HepG2 (cell line): ENCODE measurements around the gene POLR1H. TPM values are rescaled to one million over a fixed set of nuclear protein-coding genes. Genes with fewer than 3 reads are reported as not detected.

Source experiments
- AKAP8 ChIP-seq: sonication (generic); formaldehyde crosslinking; IDR thresholded peaks from 2 replicates; pipeline ENCODE4 v1.5.1; 2020; ENCODE audit warnings: mild to moderate bottlenecking, missing genetic modification reagents
- ARID2 ChIP-seq: sonication (generic); formaldehyde crosslinking; IDR thresholded peaks from 2 replicates; pipeline ENCODE4 v1.8.1; 2022; ENCODE audit warnings: mild to moderate bottlenecking, missing genetic modification reagents, borderline replicate concordance
- CBFB ChIP-seq: sonication (generic); formaldehyde crosslinking; IDR thresholded peaks from 2 replicates; pipeline ENCODE4 v1.4.0; 2020; ENCODE audit warnings: missing genetic modification reagents
- DPF2 ChIP-seq: sonication (generic); formaldehyde crosslinking; IDR thresholded peaks from 2 replicates; pipeline ENCODE4 v1.4.0; 2020; ENCODE audit warnings: mild to moderate bottlenecking, low read depth, missing genetic modification reagents, borderline replicate concordance
- HOXA7 ChIP-seq: sonication (generic); formaldehyde crosslinking; IDR thresholded peaks from 2 replicates; pipeline ENCODE4 v1.8.1; 2022; ENCODE audit warnings: mild to moderate bottlenecking, missing genetic modification reagents, moderate library complexity
- NFATC3 ChIP-seq: sonication (generic); formaldehyde crosslinking; IDR thresholded peaks from 2 replicates; pipeline ENCODE4 v1.5.1; 2020; ENCODE audit warnings: mild to moderate bottlenecking, missing genetic modification reagents
- POLR2A ChIP-seq, 2 experiments: IDR thresholded peaks; 2 replicates each; pipeline ENCODE4 v1.6.1; 2011; ENCODE audit warnings: low read depth in 2 of 2, low read length in 2 of 2, mild to moderate bottlenecking in 1 of 2, moderate library complexity in 1 of 2; ENCODE audit not compliant: insufficient read depth in 1 of 2
- RBAK ChIP-seq: sonication (generic); formaldehyde crosslinking; IDR thresholded peaks from 2 replicates; pipeline ENCODE4 v1.5.1; 2020; ENCODE audit warnings: mild to moderate bottlenecking, missing genetic modification reagents
- RXRA ChIP-seq: sonication (generic); formaldehyde crosslinking; IDR thresholded peaks from 2 replicates; pipeline ENCODE4 v1.5.1; 2020; ENCODE audit warnings: missing genetic modification reagents
- SAP130 ChIP-seq: IDR thresholded peaks from 2 replicates; pipeline ENCODE4 v1.6.1; 2016; ENCODE audit warnings: low read depth
- SNAPC4 ChIP-seq: sonication (generic); formaldehyde crosslinking; IDR thresholded peaks from 2 replicates; pipeline ENCODE4 v1.4.0; 2020; ENCODE audit warnings: mild to moderate bottlenecking, missing genetic modification reagents
- SOX13 ChIP-seq, 3 experiments: fragments of 450-650 bp in 1 of 3; sonication (generic) in 1 of 3; formaldehyde crosslinking in 1 of 3; IDR thresholded peaks in 2 of 3; conservative IDR thresholded peaks in 1 of 3; 2 replicates each; pipeline versions ENCODE4 v1.5.0 to v1.6.1; 2016 to 2020; ENCODE audit warnings: antibody characterized with exemption in 1 of 3, mild to moderate bottlenecking in 1 of 3, missing compliant biosample characterization in 1 of 3, missing genetic modification reagents in 1 of 3, moderate library complexity in 1 of 3
- YEATS2 ChIP-seq: sonication (generic); formaldehyde crosslinking; IDR thresholded peaks from 2 replicates; pipeline ENCODE4 v1.4.0; 2020; ENCODE audit warnings: missing genetic modification reagents, borderline replicate concordance
- ZBTB46 ChIP-seq: sonication (generic); formaldehyde crosslinking; IDR thresholded peaks from 2 replicates; pipeline ENCODE4 v1.4.0; 2020; ENCODE audit warnings: mild to moderate bottlenecking, missing genetic modification reagents, borderline replicate concordance
- ZNF235 ChIP-seq: sonication (generic); formaldehyde crosslinking; IDR thresholded peaks from 2 replicates; pipeline ENCODE4 v1.8.1; 2023; ENCODE audit warnings: mild to moderate bottlenecking, missing genetic modification reagents, borderline replicate concordance
- ZNF317 ChIP-seq: sonication (generic); formaldehyde crosslinking; IDR thresholded peaks from 2 replicates; pipeline ENCODE4 v1.5.0; 2020; ENCODE audit warnings: mild to moderate bottlenecking, missing genetic modification reagents
- ZNF362 ChIP-seq: sonication (generic); formaldehyde crosslinking; IDR thresholded peaks from 2 replicates; pipeline ENCODE4 v1.4.0; 2020; ENCODE audit warnings: missing genetic modification reagents, mild to moderate bottlenecking, borderline replicate concordance
- ZNF484 ChIP-seq: sonication (generic); formaldehyde crosslinking; IDR thresholded peaks from 2 replicates; pipeline ENCODE4 v1.5.1; 2020; ENCODE audit warnings: mild to moderate bottlenecking, low read depth, missing genetic modification reagents, borderline replicate concordance
- ZNF597 ChIP-seq: sonication (generic); formaldehyde crosslinking; IDR thresholded peaks from 2 replicates; pipeline ENCODE4 v1.5.0; 2020; ENCODE audit warnings: missing genetic modification reagents
- ZNF878 ChIP-seq: sonication (generic); formaldehyde crosslinking; IDR thresholded peaks from 2 replicates; pipeline ENCODE4 v1.8.1; 2023; ENCODE audit warnings: mild to moderate bottlenecking, missing genetic modification reagents, moderate library complexity
- polyA plus RNA-seq, 8 experiments: library from polyadenylated mRNA; depleted of rRNA in 3 of 8; stranded (reverse) in 7 of 8; unstranded in 1 of 8; fragments of >200 nt; fragmentation: Illumina TruSeq in 4 of 8; extraction: Trizol in 4 of 8; gene quantifications; 2 replicates each; pipeline versions ENCODE4 v1.2.1 to v1.2.3, GENCODE V29; 2011 to 2016; ENCODE audit warnings: low read depth in 4 of 8, missing spikeins in 1 of 8, mixed read lengths in 1 of 8; ENCODE audit not compliant: insufficient read depth in 1 of 8
- total RNA-seq, 5 experiments: library from RNA; depleted of rRNA; stranded (reverse); fragments of >200 nt; fragmentation: Illumina TruSeq; extraction: Trizol; gene quantifications; 2 replicates each; pipeline ENCODE4 v1.2.3, GENCODE V29; 2016; ENCODE audit warnings: low read depth in 1 of 5

Gene POLR1H
- total and polyA plus RNA-seq, 2 of the 13 experiments (the other 11 are each of a cell fraction or from before 2014, with no cell fraction given) = 61.4 to 79.8 TPM

- no peak for TF ChIP-seq SOX13 (IDR thresholded peaks at IDR 0.05)
- peak in 1 of 2 experiments; percentile 64; a peak in 2 of 4 replicates for TF ChIP-seq SOX13 (CRISPR knock-in tag; conservative IDR thresholded peaks at IDR 0.05 in 1 of 2, IDR thresholded peaks at IDR 0.05 in 1 of 2)
- no peak for TF ChIP-seq ZNF362 (CRISPR knock-in tag)
- no peak for TF ChIP-seq ZBTB46 (CRISPR knock-in tag)
- peak; percentile 90 to 97 for TF ChIP-seq POLR2A (IDR thresholded peaks at IDR 0.05; ENCODE audit: insufficient read depth in 1 of 2, low read depth in 2 of 2, low read length in 2 of 2)
- peak; percentile 91 for TF ChIP-seq AKAP8 (CRISPR knock-in tag)
- TF ChIP-seq YEATS2 (CRISPR knock-in tag) = peak; percentile 96
- TF ChIP-seq ZNF878 (CRISPR knock-in tag) = peak; percentile 67; the same call in 1 of the 2 replicates
- no peak for TF ChIP-seq ZNF484
- no peak; the same call in 1 of the 2 replicates for TF ChIP-seq DPF2 (CRISPR knock-in tag)
- TF ChIP-seq CBFB = peak; percentile 83
- peak; percentile 99 for TF ChIP-seq SAP130 (CRISPR knock-in tag)
- no peak for TF ChIP-seq RBAK (CRISPR knock-in tag)
- no peak for TF ChIP-seq NFATC3 (CRISPR knock-in tag)
- TF ChIP-seq SNAPC4 (CRISPR knock-in tag) = peak; percentile 83
- TF ChIP-seq ZNF317 (CRISPR knock-in tag) = peak; percentile 86
- peak; percentile 34; the same call in 1 of the 2 replicates for TF ChIP-seq ZNF235
- TF ChIP-seq ARID2 (CRISPR knock-in tag) = no peak
- TF ChIP-seq ZNF597 (CRISPR knock-in tag) = no peak
- peak; percentile 28; the same call in 1 of the 2 replicates for TF ChIP-seq RXRA
- no peak for TF ChIP-seq HOXA7 (CRISPR knock-in tag)
Measured at GRCh38 chr6:30061092-30061857, at the start of gene POLR1H (continued).
